Measurements from ENCODE around the gene SPR.

Gene SPR

GRCh38 chr2:72933646-72934151, 46.5 kb downstream of the SPR start:
- no peaks in the 10 kb centered on the region for H3K4me1 ChIP-seq (ENCODE audit: insufficient read depth, low read length)
- DNase-seq = no peak
- H2AFZ ChIP-seq (ENCODE audit: low read depth, low read length) = no peak overlapping the region
- no peak overlapping the region for H3K9ac ChIP-seq (ENCODE audit: low read depth, low read length)
- no peaks in the 10 kb centered on the region for H3K79me2 ChIP-seq (ENCODE audit: insufficient read depth, low read length)
- no peak overlapping the region for H3K4me3 ChIP-seq (ENCODE audit: low read depth in 1 of 2, low read length in 2 of 2)
- no peak overlapping the region for H3K4me2 ChIP-seq (ENCODE audit: insufficient read depth, low read length)
- H3K27me3 ChIP-seq (ENCODE audit: insufficient read depth, low read length, poor library complexity) = peaks cover 3% of the 10 kb centered on the region
- H4K20me1 ChIP-seq (ENCODE audit: insufficient read depth, low read length) = peaks cover 3% of the 10 kb centered on the region
- no peak for TF ChIP-seq CTCF (IDR thresholded peaks at IDR 0.05; ENCODE audit: borderline replicate concordance, extremely low read depth, low read length, poor library complexity, severe bottlenecking)
- no peak for TF ChIP-seq EZH2 (IDR thresholded peaks at IDR 0.05; ENCODE audit: borderline replicate concordance, low read depth, low read length, severe bottlenecking)
- no peak for ATAC-seq (ENCODE audit: insufficient read depth, low read depth)
- no peaks in the 10 kb centered on the region for H3K36me3 ChIP-seq (ENCODE audit: insufficient read depth, low read length)
- no peak overlapping the region for H3K27ac ChIP-seq (ENCODE audit: low read length)
- no peaks in the 10 kb centered on the region for H3K9me3 ChIP-seq (ENCODE audit: insufficient read depth, low read length, severe bottlenecking)

- no peaks in the 10 kb centered on the region for H3K27me3 ChIP-seq (ENCODE audit: insufficient read depth, low read length, poor library complexity)
- H3K4me1 ChIP-seq (ENCODE audit: insufficient read depth, low read length) = no peaks in the 10 kb centered on the region
- H4K20me1 ChIP-seq (ENCODE audit: insufficient read depth, low read length) = peaks cover 3% of the 10 kb centered on the region
- ATAC-seq (ENCODE audit: insufficient read depth, low read depth) (no peak), DNase-seq (no peak)
- H3K36me3 ChIP-seq (ENCODE audit: insufficient read depth, low read length) = no peaks in the 10 kb centered on the region
- H3K27ac ChIP-seq (ENCODE audit: low read length) = no peak overlapping the region
- no peak overlapping the region for H3K9ac ChIP-seq (ENCODE audit: low read depth, low read length)
- H3K9me3 ChIP-seq (ENCODE audit: insufficient read depth, low read length, severe bottlenecking) = no peaks in the 10 kb centered on the region
- H3K4me3 ChIP-seq (ENCODE audit: low read depth in 1 of 2, low read length in 2 of 2) = no peak overlapping the region
- H3K4me2 ChIP-seq (ENCODE audit: insufficient read depth, low read length) = no peak overlapping the region
- no peak overlapping the region for H2AFZ ChIP-seq (ENCODE audit: low read depth, low read length)
- H3K79me2 ChIP-seq (ENCODE audit: insufficient read depth, low read length) = no peaks in the 10 kb centered on the region
- TF ChIP-seq CTCF (IDR thresholded peaks at IDR 0.05; ENCODE audit: borderline replicate concordance, extremely low read depth, low read length, poor library complexity, severe bottlenecking) = peak; percentile 20
- no peak for TF ChIP-seq EZH2 (IDR thresholded peaks at IDR 0.05; ENCODE audit: borderline replicate concordance, low read depth, low read length, severe bottlenecking)
Observed at GRCh38 chr2:72934683-72935610, 47.7 kb downstream of the SPR start.

- DNase-seq (no peak), ATAC-seq (ENCODE audit: insufficient read depth, low read depth) (no peak)
- no peak overlapping the region for H3K9ac ChIP-seq (ENCODE audit: low read depth, low read length)
- H3K4me3 ChIP-seq (ENCODE audit: low read depth in 1 of 2, low read length in 2 of 2) = no peak overlapping the region
- H3K36me3 ChIP-seq (ENCODE audit: insufficient read depth, low read length) = no peaks in the 10 kb centered on the region
- no peak overlapping the region for H2AFZ ChIP-seq (ENCODE audit: low read depth, low read length)
- TF ChIP-seq EZH2 (IDR thresholded peaks at IDR 0.05; ENCODE audit: borderline replicate concordance, low read depth, low read length, severe bottlenecking) = no peak
- no peak for TF ChIP-seq CTCF (IDR thresholded peaks at IDR 0.05; ENCODE audit: borderline replicate concordance, extremely low read depth, low read length, poor library complexity, severe bottlenecking)
- no peaks in the 10 kb centered on the region for H3K4me1 ChIP-seq (ENCODE audit: insufficient read depth, low read length)
- no peaks in the 10 kb centered on the region for H3K27me3 ChIP-seq (ENCODE audit: insufficient read depth, low read length, poor library complexity)
- H3K79me2 ChIP-seq (ENCODE audit: insufficient read depth, low read length) = no peaks in the 10 kb centered on the region
- H3K4me2 ChIP-seq (ENCODE audit: insufficient read depth, low read length) = no peak overlapping the region
- H3K27ac ChIP-seq (ENCODE audit: low read length) = no peak overlapping the region
- no peaks in the 10 kb centered on the region for H3K9me3 ChIP-seq (ENCODE audit: insufficient read depth, low read length, severe bottlenecking)
- H4K20me1 ChIP-seq (ENCODE audit: insufficient read depth, low read length) = peaks cover 3% of the 10 kb centered on the region
Observed at GRCh38 chr2:72935611-72935957, 48.4 kb downstream of the SPR start.
